H1 (cell line): ENCODE results near the gene APMAP. TPM values are rescaled to one million over a fixed set of nuclear protein-coding genes. Genes with fewer than 3 reads are reported as not detected.

Experiments
- CHD2 ChIP-seq: IDR thresholded peaks from 2 replicates; pipeline ENCODE4 v1.6.1; 2012; ENCODE audit warnings: low read length, improper control_type of control experiment
- CTBP2 ChIP-seq: IDR thresholded peaks from 2 replicates; pipeline ENCODE4 v1.7.0; 2011; ENCODE audit warnings: borderline replicate concordance, mild to moderate bottlenecking, moderate library complexity, mixed read lengths, low read length; ENCODE audit not compliant: insufficient read depth, insufficient read length
- EZH2 ChIP-seq: fragments of 200-600 bp; sonication (generic); IDR thresholded peaks from 2 replicates; pipeline ENCODE4 v1.7.1; 2012; ENCODE audit warnings: low read depth, mild to moderate bottlenecking, moderate library complexity, low read length, inconsistent platforms; ENCODE audit not compliant: severe bottlenecking
- KDM5A ChIP-seq: fragments of 200-600 bp; IDR thresholded peaks from 2 replicates; pipeline ENCODE4 v1.7.1; 2012; ENCODE audit warnings: mild to moderate bottlenecking, low read length, inconsistent platforms, mixed read lengths
- NRF1 ChIP-seq: IDR thresholded peaks from 2 replicates; pipeline ENCODE4 v1.6.1; 2011; ENCODE audit warnings: mild to moderate bottlenecking, low read depth, low read length, improper control_type of control experiment
- PHF8 ChIP-seq: fragments of 200-600 bp; sonication (generic); conservative IDR thresholded peaks from 2 replicates; pipeline ENCODE4 v1.7.1; 2012; ENCODE audit warnings: low read depth, mild to moderate bottlenecking, inconsistent platforms, low read length, moderate library complexity
- POLR2A ChIP-seq, 2 experiments: IDR thresholded peaks; 1 replicate in 1 of 2; 2 replicates in 1 of 2; pipeline ENCODE4 v1.6.1; 2011; ENCODE audit warnings: low read depth in 2 of 2, low read length in 2 of 2, mild to moderate bottlenecking in 2 of 2; ENCODE audit errors: control extremely low read depth in 1 of 2
- POLR2AphosphoS5 ChIP-seq: IDR thresholded peaks from 2 replicates; pipeline ENCODE4 v1.6.1; 2011; ENCODE audit warnings: low read depth, low read length
- POU5F1 ChIP-seq: IDR thresholded peaks from 2 replicates; pipeline ENCODE4 v1.6.1; 2011; ENCODE audit warnings: low read depth, mild to moderate bottlenecking, low read length, moderate library complexity
- RNF2 ChIP-seq: fragments of 200-900, 300-1000 bp; sonication (generic); IDR thresholded peaks from 2 replicates; pipeline ENCODE4 v1.7.1; 2016; ENCODE audit warnings: borderline replicate concordance, low read depth, mild to moderate bottlenecking, antibody characterized with exemption, low read length; ENCODE audit not compliant: poor library complexity, severe bottlenecking; ENCODE audit errors: missing control alignments
- SRF ChIP-seq: IDR thresholded peaks from 2 replicates; pipeline ENCODE4 v1.6.1; 2011; ENCODE audit warnings: mild to moderate bottlenecking, low read depth, low read length, moderate library complexity
- TBP ChIP-seq: IDR thresholded peaks from 2 replicates; pipeline ENCODE4 v1.6.1; 2011; ENCODE audit warnings: low read depth, low read length, improper control_type of control experiment
- polyA plus RNA-seq, 7 experiments: library from polyadenylated mRNA; depleted of rRNA in 3 of 7; stranded (reverse) in 5 of 7; unstranded in 2 of 7; fragments of >200 nt in 5 of 7; fragments of 200-250 nt in 2 of 7; gene quantifications; 1 replicate in 5 of 7; 2 replicates in 1 of 7; 4 replicates in 1 of 7; pipeline versions ENCODE4 v1.2.1 to v1.2.3, GENCODE V29; 2011 to 2013; ENCODE audit warnings: missing spikeins in 2 of 7, mixed read lengths in 2 of 7
- total RNA-seq: library from RNA; stranded (reverse); fragmentation: NEBNext Ultra II Directional; extraction: Animal tissue kit (Norgen Biotek cat#: 25700); gene quantifications from 2 replicates; pipeline ENCODE4 v1.2.1, GENCODE V29; 2021
- TF ChIP-seq, protein P1 (sequence below): fragments of 300-600 bp; sonication (generic); IDR thresholded peaks from 2 replicates; pipeline ENCODE4 v1.7.1; 2012; ENCODE audit warnings: low read length, moderate library complexity, mild to moderate bottlenecking, inconsistent platforms; ENCODE audit not compliant: insufficient replicate concordance

Gene APMAP
- total and polyA plus RNA-seq, 2 of the 8 experiments (the other 6 are each of a cell fraction or from before 2014, with no cell fraction given), result 31.3 to 66.0 TPM

DNA sequence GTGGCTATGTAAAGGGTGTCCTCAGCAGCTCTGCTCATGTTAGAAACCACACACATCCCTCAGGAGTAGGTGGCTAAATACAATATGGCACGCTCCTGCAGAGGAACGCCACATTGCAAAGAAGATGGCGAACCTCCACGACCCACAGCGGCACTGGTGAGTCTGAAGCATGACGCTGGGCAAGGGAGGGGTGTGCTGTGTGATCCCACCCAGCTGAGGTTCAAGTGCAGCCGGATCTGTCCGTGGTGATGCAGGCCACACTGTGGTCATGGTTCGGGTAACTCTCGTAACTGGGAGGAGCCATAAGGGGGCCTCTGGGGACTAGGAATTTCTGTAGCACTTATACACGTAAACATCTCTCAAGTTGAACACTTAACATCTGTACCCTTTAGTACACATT, 23.4 kb upstream of the APMAP start (continued):
- TF ChIP-seq, protein P1, sequence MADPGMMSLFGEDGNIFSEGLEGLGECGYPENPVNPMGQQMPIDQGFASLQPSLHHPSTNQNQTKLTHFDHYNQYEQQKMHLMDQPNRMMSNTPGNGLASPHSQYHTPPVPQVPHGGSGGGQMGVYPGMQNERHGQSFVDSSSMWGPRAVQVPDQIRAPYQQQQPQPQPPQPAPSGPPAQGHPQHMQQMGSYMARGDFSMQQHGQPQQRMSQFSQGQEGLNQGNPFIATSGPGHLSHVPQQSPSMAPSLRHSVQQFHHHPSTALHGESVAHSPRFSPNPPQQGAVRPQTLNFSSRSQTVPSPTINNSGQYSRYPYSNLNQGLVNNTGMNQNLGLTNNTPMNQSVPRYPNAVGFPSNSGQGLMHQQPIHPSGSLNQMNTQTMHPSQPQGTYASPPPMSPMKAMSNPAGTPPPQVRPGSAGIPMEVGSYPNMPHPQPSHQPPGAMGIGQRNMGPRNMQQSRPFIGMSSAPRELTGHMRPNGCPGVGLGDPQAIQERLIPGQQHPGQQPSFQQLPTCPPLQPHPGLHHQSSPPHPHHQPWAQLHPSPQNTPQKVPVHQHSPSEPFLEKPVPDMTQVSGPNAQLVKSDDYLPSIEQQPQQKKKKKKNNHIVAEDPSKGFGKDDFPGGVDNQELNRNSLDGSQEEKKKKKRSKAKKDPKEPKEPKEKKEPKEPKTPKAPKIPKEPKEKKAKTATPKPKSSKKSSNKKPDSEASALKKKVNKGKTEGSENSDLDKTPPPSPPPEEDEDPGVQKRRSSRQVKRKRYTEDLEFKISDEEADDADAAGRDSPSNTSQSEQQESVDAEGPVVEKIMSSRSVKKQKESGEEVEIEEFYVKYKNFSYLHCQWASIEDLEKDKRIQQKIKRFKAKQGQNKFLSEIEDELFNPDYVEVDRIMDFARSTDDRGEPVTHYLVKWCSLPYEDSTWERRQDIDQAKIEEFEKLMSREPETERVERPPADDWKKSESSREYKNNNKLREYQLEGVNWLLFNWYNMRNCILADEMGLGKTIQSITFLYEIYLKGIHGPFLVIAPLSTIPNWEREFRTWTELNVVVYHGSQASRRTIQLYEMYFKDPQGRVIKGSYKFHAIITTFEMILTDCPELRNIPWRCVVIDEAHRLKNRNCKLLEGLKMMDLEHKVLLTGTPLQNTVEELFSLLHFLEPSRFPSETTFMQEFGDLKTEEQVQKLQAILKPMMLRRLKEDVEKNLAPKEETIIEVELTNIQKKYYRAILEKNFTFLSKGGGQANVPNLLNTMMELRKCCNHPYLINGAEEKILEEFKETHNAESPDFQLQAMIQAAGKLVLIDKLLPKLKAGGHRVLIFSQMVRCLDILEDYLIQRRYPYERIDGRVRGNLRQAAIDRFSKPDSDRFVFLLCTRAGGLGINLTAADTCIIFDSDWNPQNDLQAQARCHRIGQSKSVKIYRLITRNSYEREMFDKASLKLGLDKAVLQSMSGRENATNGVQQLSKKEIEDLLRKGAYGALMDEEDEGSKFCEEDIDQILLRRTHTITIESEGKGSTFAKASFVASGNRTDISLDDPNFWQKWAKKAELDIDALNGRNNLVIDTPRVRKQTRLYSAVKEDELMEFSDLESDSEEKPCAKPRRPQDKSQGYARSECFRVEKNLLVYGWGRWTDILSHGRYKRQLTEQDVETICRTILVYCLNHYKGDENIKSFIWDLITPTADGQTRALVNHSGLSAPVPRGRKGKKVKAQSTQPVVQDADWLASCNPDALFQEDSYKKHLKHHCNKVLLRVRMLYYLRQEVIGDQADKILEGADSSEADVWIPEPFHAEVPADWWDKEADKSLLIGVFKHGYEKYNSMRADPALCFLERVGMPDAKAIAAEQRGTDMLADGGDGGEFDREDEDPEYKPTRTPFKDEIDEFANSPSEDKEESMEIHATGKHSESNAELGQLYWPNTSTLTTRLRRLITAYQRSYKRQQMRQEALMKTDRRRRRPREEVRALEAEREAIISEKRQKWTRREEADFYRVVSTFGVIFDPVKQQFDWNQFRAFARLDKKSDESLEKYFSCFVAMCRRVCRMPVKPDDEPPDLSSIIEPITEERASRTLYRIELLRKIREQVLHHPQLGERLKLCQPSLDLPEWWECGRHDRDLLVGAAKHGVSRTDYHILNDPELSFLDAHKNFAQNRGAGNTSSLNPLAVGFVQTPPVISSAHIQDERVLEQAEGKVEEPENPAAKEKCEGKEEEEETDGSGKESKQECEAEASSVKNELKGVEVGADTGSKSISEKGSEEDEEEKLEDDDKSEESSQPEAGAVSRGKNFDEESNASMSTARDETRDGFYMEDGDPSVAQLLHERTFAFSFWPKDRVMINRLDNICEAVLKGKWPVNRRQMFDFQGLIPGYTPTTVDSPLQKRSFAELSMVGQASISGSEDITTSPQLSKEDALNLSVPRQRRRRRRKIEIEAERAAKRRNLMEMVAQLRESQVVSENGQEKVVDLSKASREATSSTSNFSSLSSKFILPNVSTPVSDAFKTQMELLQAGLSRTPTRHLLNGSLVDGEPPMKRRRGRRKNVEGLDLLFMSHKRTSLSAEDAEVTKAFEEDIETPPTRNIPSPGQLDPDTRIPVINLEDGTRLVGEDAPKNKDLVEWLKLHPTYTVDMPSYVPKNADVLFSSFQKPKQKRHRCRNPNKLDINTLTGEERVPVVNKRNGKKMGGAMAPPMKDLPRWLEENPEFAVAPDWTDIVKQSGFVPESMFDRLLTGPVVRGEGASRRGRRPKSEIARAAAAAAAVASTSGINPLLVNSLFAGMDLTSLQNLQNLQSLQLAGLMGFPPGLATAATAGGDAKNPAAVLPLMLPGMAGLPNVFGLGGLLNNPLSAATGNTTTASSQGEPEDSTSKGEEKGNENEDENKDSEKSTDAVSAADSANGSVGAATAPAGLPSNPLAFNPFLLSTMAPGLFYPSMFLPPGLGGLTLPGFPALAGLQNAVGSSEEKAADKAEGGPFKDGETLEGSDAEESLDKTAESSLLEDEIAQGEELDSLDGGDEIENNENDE, result no peak
- TF ChIP-seq PHF8, result no peak
- TF ChIP-seq POLR2A (IDR thresholded peaks at IDR 0.05; ENCODE audit: control extremely low read depth in 1 of 2, low read depth in 2 of 2, low read length in 2 of 2), result no peak
- TF ChIP-seq TBP, result no peak
- no peak for TF ChIP-seq KDM5A
- TF ChIP-seq SRF, result no peak
- no peak for TF ChIP-seq RNF2
- TF ChIP-seq CTBP2, result no peak
- no peak for TF ChIP-seq POU5F1
- no peak for TF ChIP-seq POLR2AphosphoS5
- no peak for TF ChIP-seq NRF1
- no peak for TF ChIP-seq EZH2
- TF ChIP-seq CHD2, result no peak
